Keratinocyte (primary cell): Measurements from ENCODE around the gene DNAJB11.

Experiments
- EZH2 ChIP-seq: IDR thresholded peaks from one replicate; pipeline ENCODE4 v1.6.1; 2012; ENCODE audit warnings: inconsistent platforms, mild to moderate bottlenecking, low read length, moderate library complexity
- TF ChIP-seq, protein P1 (sequence below), 3 experiments: IDR thresholded peaks in 1 of 3; conservative IDR thresholded peaks in 1 of 3; optimal IDR thresholded peaks in 1 of 3; 2 replicates in 2 of 3; 3 replicates in 1 of 3; pipeline versions ENCODE3 to v1.5.1; 2011; ENCODE audit warnings: low read length in 3 of 3, mild to moderate bottlenecking in 3 of 3, moderate library complexity in 2 of 3, control low read depth in 1 of 3, inconsistent platforms in 1 of 3; ENCODE audit not compliant: insufficient read depth in 2 of 3; ENCODE audit errors: extremely low read depth in 1 of 3

DNA sequence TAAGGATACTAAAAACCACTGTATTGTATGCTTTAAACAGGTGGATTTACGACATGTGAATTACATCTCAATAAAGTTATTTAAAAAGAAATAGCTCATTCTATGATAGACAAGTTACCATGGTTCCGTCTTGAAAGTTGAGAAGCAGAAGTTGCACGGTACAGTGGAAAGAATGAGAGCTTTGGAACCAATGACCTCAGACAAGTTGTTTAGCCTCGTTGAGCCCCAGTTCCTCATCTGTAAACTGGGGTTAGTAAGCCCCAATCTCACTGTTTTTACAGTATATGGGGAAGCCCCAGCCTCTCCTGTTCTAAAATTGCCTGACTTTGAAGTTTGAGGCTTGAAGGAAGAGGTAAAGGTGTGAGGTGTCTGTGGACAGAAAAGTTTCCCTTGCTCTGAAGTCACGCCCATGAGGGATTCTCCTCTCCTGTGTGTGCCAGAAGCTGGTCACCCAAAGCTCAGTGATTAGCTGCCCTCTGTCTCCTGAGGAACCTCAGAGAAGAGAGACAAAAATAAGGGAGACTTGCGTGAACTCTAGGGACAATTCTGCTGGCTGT lies 36.3 kb upstream of the DNAJB11 start:
- TF ChIP-seq, protein P1, sequence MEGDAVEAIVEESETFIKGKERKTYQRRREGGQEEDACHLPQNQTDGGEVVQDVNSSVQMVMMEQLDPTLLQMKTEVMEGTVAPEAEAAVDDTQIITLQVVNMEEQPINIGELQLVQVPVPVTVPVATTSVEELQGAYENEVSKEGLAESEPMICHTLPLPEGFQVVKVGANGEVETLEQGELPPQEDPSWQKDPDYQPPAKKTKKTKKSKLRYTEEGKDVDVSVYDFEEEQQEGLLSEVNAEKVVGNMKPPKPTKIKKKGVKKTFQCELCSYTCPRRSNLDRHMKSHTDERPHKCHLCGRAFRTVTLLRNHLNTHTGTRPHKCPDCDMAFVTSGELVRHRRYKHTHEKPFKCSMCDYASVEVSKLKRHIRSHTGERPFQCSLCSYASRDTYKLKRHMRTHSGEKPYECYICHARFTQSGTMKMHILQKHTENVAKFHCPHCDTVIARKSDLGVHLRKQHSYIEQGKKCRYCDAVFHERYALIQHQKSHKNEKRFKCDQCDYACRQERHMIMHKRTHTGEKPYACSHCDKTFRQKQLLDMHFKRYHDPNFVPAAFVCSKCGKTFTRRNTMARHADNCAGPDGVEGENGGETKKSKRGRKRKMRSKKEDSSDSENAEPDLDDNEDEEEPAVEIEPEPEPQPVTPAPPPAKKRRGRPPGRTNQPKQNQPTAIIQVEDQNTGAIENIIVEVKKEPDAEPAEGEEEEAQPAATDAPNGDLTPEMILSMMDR (optimal IDR thresholded peaks at IDR 0.05 in 1 of 3, IDR thresholded peaks at IDR 0.05 in 1 of 3, conservative IDR thresholded peaks at IDR 0.05 in 1 of 3; ENCODE audit: extremely low read depth in 1 of 3, insufficient read depth in 2 of 3, low read length in 3 of 3), result no peak
- no peak for TF ChIP-seq EZH2
